ENCODE data around the gene C11orf54. TPM values are rescaled to one million over a fixed set of nuclear protein-coding genes. Genes with fewer than 3 reads are reported as not detected.
A peak's percentile ranks its signal among the peaks of the same experiment; 100 is the strongest.
"Not testable (repeated sequence)": the region's sequence is repeated elsewhere in the genome, so short reads cannot be mapped to it uniquely, and the experiment has no call there.

C11orf54 gene
- polyA plus RNA-seq, 1 donor, result 142 TPM

DNA sequence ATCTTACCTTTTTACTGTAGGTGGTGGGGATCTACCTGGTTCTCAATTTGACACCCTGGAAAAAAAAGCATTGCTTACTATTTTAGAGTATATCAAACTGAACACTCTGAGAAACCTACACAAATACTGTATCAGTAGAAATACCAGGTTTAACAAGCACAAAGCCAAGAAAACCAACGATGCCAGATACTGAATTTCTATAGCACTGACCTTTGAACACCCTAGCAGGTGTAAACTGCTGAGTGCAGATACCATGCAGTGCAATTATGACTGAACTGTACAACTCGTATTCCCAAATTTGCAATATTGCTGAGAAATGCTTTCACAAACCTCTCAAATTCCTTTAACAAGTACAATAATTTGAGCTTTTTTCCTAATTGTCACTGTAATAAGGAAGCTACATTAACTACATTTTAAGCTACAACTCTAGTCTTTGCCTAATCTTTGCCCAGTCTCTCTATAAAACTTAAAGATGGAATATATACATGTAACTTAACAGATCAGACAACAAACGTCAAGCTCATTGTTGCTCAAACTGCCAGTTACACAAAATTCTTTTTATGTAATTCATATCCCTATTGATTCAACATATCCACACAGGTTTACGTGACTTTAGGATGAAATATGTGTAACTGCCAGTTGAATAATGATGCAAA, 9.1 kb upstream of the C11orf54 start:
- no peak for DNase-seq

DNA sequence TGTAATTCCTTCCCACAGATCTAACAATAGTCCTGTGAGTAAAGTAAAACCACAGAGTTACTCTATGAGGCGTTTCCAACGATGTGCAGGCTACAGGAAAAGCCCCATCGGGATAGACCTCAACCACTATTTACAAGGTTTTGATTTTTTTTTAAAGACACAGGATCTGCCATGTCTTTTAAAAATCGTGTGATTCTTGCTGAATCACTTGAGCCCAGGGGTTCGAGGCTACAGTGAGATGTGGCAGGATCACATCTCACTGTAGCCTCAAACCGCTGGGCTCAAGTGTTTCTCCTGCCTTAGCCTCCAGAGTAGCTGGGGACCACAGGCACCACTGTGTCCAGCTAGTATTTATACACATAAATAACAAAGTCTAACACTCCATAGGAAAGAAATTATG, 8.0 kb upstream of the C11orf54 start:
- DNase-seq, result no peak

DNA sequence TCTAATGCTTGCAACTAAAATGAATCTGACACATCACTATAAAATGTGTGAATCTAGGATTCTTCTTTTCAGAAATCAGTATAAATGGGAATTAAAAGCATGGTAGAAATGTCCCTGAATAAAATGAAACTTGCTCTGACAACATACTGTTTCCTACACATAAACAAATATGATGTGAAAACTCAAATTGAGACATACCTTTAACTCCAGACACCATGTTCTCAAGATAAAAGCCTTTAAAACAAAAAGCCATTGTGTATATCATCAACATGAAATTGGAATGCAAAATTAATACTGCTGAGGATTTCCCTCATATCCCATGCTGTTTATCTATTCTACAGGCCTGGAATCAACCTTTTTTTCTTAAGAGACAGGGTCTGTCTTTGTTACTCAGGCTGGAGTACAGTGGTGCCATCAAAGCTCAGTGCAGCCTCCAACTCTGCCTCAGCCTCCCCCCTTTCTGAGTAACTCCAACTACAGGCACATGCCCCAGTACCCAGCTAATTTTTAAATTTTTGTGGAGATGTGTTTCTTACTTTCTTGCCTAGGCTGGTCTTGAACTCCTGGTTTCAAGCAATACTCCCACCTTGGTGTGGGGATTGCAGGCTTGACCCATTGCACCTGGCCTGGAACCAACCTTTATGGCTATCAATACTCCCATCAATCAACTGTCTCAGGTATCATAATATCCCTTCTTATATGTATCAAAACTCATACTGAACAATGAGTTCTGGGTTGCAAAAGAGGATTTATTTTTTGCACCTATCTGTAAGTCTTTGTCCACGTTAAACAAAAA, 6.8 kb upstream of the C11orf54 start:
- DNase-seq, result no peak

DNA sequence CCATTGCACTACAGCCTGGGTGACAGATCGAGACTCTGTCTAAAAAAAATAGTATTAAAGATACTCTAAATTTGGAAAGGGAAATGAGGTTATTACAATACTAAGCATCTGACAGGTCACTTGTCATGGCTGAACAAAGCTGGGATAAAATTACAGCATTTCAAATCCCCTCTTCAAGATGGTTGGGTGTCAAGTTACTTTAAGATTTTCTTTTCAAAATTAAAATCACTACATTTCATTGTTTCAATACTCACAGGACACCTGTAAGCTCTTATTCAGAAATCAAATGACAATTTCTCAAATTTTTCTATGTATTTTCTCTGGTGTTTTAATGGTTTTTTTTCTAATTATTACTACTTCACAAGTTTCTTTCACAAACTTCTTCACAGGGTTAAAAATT, 5.8 kb upstream of the C11orf54 start:
- DNase-seq, result no peak

DNA sequence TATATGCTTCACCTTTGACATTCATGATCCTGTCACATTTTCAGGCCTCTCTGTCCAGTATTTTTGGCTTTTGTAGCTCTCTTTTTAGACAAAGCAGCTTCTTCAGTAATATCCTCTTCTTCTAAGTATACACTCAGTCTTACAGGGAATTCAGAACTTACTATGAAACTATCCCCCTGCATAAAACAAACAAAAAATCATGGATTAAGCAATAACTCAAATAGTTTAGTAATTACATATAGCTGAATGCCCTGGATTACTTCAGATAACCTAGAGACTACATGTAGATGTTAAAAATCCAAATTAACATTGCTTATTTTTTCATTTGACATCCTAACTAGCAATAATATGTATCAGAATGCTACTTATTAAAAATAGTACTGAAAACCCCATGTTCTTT, 5.3 kb upstream of the C11orf54 start:
- DNase-seq, result no peak

DNA sequence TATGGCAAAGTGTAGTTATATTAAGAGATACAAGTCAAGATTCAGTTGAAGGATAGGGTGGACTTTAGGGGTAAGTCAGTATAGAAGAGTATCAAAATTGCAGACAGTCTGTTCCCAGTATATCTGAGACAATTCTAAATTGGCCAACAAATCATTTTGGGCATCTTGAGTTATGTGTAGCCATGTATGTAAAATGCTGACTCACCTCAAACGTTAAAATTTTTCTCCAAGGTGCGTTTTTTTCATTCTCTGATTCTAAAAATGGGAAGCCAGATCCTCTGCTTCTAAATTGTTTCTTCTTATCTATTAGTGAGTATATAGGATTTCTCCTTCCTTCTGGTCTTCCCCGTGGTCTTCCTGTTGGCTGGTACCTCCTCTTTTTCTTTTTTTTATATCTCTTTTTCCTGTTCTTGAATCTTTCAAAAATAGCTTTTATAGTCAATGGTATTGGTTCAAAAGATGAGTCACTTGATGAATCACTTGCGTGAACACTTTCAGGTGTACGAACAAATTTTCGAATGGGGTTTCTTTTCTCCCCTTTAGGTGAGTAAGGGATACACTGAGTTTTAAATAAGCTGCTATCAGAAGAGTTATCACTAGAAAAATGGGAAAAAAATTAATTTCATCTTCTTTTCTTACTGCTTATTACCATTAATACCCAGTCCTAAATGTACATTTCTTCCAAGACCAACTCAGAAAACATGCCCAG, 3.4 kb upstream of the C11orf54 start:
- no peak for DNase-seq

DNA sequence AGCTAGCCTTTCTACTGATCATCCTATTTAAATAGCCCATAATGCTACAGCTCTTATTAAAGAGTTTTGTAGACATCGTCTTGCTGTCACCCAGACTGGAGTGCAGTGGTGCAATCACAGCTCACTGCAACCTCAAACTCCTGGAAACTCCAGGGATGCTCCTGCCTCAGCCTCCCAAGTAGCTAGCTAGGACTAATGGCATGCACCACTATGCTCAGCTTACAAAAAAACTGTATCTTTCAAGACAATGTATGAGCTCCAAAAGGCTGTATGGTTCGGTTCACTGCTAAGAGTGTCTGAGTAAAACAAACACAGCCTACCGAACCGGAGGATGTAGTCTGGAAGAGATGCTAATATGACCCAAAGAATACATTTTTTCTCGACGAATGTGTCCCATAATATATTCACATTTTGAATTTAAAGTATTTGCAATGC, 2.8 kb upstream of the C11orf54 start:
- no peak for DNase-seq

- DNase-seq, result no peak
These were observed 1.3 kb upstream of the C11orf54 start for GRCh38 chr11:93740031-93740729.

DNA sequence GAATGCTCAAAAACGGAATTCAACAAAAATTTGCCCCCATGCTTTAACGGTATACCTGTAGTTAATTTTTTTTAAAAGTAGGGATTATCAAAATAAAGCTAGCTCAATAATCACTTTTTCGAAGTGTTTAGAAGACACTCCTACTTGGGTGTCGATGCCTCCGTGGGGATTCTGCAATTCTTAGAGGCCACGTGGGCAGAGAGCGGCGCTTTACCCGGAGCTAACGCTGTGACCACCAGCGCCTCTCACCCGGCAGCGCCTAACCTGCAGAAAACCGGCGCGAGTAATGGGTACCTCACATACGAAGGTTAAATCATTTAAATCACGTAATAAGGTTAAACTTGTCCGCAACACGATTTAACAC, 760 bp upstream of the C11orf54 start:
- peak; percentile 42 for DNase-seq

DNA sequence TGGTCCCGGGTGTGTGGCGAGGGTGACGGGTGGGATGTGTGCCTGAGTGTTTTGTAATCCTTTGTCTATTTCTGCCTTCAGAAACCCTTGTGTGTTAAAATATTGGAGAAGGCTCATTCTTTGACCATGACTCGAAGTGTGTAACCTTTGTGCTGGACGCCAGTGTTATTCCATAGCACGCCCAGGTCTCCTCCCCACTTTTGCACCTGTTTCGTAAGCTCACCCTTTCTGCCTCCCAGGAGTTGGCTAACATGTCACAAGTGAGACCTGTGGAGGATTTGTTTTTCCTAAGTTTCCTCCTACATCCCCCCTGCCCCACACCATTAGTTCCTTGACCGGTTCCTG, 382 bp downstream of the C11orf54 start:
- no peak for DNase-seq

- no peak for DNase-seq
These were observed 1.8 kb downstream of the C11orf54 start for GRCh38 chr11:93743291-93743690.

DNA sequence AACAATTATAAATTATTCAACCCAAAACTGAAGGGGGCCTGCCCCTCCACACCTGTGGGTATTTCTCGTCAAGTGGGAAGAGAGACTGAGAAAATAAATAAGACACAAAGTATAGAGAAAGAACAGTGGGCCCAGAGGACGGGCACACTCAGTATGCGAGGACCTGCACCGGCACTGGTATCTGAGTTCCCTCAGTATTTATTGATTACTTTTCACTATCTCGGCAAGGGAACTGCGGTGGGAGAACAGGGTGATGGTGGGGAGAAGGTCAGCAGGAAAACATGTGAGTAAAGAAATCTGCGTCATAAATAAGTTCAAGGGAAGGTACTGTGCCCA, 3.2 kb downstream of the C11orf54 start:
- no peak for DNase-seq

DNA sequence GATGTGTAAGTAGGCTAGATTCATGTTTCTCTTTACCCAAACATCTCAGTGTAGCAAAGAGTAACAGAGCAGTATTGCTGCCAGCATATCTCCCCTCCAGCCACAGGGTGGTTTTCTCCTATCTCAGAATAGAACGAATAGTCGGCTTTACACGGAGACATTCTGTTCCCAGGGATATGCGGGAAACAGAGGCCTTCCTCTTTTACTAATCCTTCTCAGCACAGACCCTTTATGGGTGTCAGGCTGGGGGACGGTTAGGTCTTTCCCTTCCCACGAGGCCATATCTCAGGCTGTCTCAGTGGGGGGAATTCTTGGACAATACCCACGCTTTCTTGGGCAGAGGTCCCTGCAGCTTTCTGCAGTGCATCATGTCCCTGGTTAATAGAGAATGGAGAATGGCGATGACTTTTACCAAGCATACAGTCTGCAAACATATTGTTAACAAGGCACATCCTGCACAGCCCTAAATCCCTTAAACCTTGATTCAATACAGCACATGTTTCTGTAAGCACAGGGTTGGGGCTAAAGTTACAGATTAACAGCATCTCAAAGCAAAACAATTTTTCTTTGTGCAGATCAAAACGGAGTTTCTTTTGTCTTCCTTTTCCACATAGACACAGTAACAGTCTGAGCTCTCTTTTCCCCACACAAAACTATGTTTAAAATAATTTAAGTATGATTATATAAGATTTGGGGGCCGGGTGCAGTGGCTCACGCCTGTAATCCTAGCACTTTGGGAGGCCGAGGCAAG, 3.7 kb downstream of the C11orf54 start:
- not testable (repeated sequence) for DNase-seq

GRCh38 chr11:93746101-93746500, 4.6 kb downstream of the C11orf54 start:
- no peak for DNase-seq

- DNase-seq, result no peak
These were observed 5.7 kb downstream of the C11orf54 start for GRCh38 chr11:93747122-93747521.

GRCh38 chr11:93751001-93751400, 9.5 kb downstream of the C11orf54 start:
- no peak for DNase-seq

- no peak for DNase-seq
These were observed 11.8 kb downstream of the C11orf54 start for GRCh38 chr11:93753241-93753640.

GRCh38 chr11:93756748-93757147, 15.3 kb downstream of the C11orf54 start:
- no peak for DNase-seq

GRCh38 chr11:93757301-93757700, 15.8 kb downstream of the C11orf54 start:
- no peak for DNase-seq

- DNase-seq, result no peak
These were observed 16.7 kb downstream of the C11orf54 start for GRCh38 chr11:93757924-93758865.

- not testable (repeated sequence) for DNase-seq
These were observed 17.7 kb downstream of the C11orf54 start for GRCh38 chr11:93759123-93759522.
